ENCODE data around the gene COPS4. TPM values are rescaled to one million over a fixed set of nuclear protein-coding genes. Genes with fewer than 3 reads are reported as not detected.

COPS4 gene
- total RNA-seq, 1 experiment from 2014 or later: 28.6 TPM

DNA sequence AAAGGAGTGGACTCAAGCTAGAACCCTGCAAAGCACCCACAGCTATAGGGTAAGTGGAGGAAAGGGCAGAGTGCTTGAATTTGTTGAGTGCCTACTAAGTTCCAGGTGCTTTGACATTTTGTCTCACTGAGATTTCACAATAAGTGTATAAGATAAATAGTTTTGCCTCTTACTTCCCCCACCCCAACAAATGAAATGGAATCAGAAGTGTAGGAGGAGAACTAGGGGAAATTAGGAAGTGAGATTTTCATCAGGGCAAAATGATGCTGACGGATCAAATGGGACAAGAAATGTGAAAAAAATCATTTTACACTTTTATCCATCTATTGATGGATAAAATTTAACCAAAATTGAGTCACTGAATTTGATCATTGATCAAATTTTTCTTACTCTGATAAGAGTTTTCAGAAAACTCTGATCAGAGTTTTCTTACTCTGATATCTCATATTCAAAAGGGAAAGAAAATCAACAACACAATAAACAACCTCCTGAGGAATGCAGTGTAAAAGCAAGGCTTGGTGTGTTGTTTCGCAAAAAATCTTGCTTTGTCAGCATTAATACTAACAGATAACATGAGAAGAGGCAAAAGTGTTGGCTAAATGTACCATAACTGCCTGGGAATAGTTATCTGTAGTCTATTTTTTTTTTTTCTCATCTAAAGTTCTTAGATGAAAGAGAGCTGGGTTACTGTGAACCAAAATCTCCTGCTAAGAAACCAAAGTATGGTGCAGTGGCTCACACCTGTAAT lies 54.6 kb downstream of the COPS4 start:
- DNase-seq (ENCODE audit: low read depth, low spot score) (no peak), ATAC-seq (no peak)
- Histone ChIP-seq H3K9ac (ENCODE audit: low read length) (no peak overlapping the region), H3K36me3 (ENCODE audit: control insufficient read depth in 1 of 2, insufficient read depth in 2 of 2, low read length in 2 of 2) (no peaks in the 10 kb centered on the region), H4K20me1 (ENCODE audit: insufficient read depth) (no peaks in the 10 kb centered on the region), H3K9me2 (ENCODE audit: insufficient read depth) (no peaks in the 10 kb centered on the region), H3K27me3 (ENCODE audit: insufficient read depth, low read length) (no peaks in the 10 kb centered on the region), H3K9me3 (ENCODE audit: control insufficient read depth in 1 of 2, insufficient read depth in 1 of 2, low read depth in 1 of 2, low read length in 2 of 2) (no peaks in the 10 kb centered on the region), H3K4me2 (ENCODE audit: low read length) (no peak overlapping the region), H2AFZ (ENCODE audit: low read depth, low read length, poor library complexity, severe bottlenecking) (no peak overlapping the region), H3K4me1 (ENCODE audit: control insufficient read depth in 1 of 2, insufficient read depth in 2 of 2, low read length in 2 of 2) (no peaks in the 10 kb centered on the region), H3K27ac (ENCODE audit: low read depth, low read length) (no peak overlapping the region), H3K4me3 (replicated peaks in 1 of 2; ENCODE audit: low read depth in 1 of 2, low read length in 2 of 2) (no peak overlapping the region), H3K79me2 (ENCODE audit: insufficient read depth, low read length) (no peaks in the 10 kb centered on the region)
- ChIA-PET CTCF (no interaction called here), POLR2A (no interaction called here), RAD21 (ENCODE audit: low non-redundant PET in 1 of 2, low total read pairs in 2 of 2, uncharacterized antibody in 2 of 2, unreplicated experiment in 2 of 2) (no interaction called here)
- TF ChIP-seq POLR2A (IDR thresholded peaks at IDR 0.05; ENCODE audit: borderline replicate concordance, extremely low read depth, insufficient read depth, insufficient read length) (no peak), SIN3A (IDR thresholded peaks at IDR 0.05; ENCODE audit: low read depth) (no peak), FOSL1 (IDR thresholded peaks at IDR 0.05; ENCODE audit: low read depth) (no peak), ATF3 (IDR thresholded peaks at IDR 0.05) (no peak), CEBPB (IDR thresholded peaks at IDR 0.05; ENCODE audit: low read depth) (no peak), EGR1 (IDR thresholded peaks at IDR 0.05; ENCODE audit: low read depth) (no peak), TCF7L2 (IDR thresholded peaks at IDR 0.05; ENCODE audit: borderline replicate concordance, extremely low read depth, insufficient read depth, insufficient read length) (no peak), ELF1 (IDR thresholded peaks at IDR 0.05; ENCODE audit: borderline replicate concordance, low read depth) (no peak), EZH2 (IDR thresholded peaks at IDR 0.05) (no peak), REST (IDR thresholded peaks at IDR 0.05; ENCODE audit: low read depth) (no peak), RAD21 (IDR thresholded peaks at IDR 0.05; ENCODE audit: low read depth) (no peak), CBX3 (IDR thresholded peaks at IDR 0.05; ENCODE audit: low read depth) (no peak)
- TF ChIP-seq, protein P1, sequence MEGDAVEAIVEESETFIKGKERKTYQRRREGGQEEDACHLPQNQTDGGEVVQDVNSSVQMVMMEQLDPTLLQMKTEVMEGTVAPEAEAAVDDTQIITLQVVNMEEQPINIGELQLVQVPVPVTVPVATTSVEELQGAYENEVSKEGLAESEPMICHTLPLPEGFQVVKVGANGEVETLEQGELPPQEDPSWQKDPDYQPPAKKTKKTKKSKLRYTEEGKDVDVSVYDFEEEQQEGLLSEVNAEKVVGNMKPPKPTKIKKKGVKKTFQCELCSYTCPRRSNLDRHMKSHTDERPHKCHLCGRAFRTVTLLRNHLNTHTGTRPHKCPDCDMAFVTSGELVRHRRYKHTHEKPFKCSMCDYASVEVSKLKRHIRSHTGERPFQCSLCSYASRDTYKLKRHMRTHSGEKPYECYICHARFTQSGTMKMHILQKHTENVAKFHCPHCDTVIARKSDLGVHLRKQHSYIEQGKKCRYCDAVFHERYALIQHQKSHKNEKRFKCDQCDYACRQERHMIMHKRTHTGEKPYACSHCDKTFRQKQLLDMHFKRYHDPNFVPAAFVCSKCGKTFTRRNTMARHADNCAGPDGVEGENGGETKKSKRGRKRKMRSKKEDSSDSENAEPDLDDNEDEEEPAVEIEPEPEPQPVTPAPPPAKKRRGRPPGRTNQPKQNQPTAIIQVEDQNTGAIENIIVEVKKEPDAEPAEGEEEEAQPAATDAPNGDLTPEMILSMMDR (IDR thresholded peaks at IDR 0.05 in 2 of 3, conservative IDR thresholded peaks at IDR 0.05 in 1 of 3; ENCODE audit: borderline replicate concordance in 1 of 3, insufficient read depth in 1 of 3, low read depth in 2 of 3, low read length in 2 of 3): no peak
- no TSS peak for BruUV-seq (replicated peaks)
- intact Hi-C loops (cut with micrococcal nuclease): no loop called here
